SK-N-MC (cell line): ENCODE measurements around the gene DBP.

Source experiments
- EZH2 ChIP-seq: fragments of 200-600 bp; sonication (generic); IDR thresholded peaks from one replicate; pipeline ENCODE4 v1.6.1; 2017; ENCODE audit warnings: antibody characterized with exemption
- FOXP2 ChIP-seq: optimal IDR thresholded peaks from 2 replicates; pipeline ENCODE3; 2011; ENCODE audit warnings: mild to moderate bottlenecking, moderate library complexity; ENCODE audit not compliant: insufficient read depth; ENCODE audit errors: extremely low read length, control extremely low read depth
- POLR2AphosphoS5 ChIP-seq: IDR thresholded peaks from 2 replicates; pipeline ENCODE4 v1.6.1; 2012; ENCODE audit warnings: mild to moderate bottlenecking, low read depth, low read length, borderline replicate concordance

- no peak for TF ChIP-seq POLR2AphosphoS5
- TF ChIP-seq EZH2: no peak
- no peak for TF ChIP-seq FOXP2
These were observed 24.5 kb upstream of the DBP start for GRCh38 chr19:48661711-48662090.
